ENCODE results near the gene APRT. TPM values are rescaled to one million over a fixed set of nuclear protein-coding genes. Genes with fewer than 3 reads are reported as not detected.

Gene APRT
- total RNA-seq, 2 donors from 2014 or later, result 142 to 192 TPM

DNA sequence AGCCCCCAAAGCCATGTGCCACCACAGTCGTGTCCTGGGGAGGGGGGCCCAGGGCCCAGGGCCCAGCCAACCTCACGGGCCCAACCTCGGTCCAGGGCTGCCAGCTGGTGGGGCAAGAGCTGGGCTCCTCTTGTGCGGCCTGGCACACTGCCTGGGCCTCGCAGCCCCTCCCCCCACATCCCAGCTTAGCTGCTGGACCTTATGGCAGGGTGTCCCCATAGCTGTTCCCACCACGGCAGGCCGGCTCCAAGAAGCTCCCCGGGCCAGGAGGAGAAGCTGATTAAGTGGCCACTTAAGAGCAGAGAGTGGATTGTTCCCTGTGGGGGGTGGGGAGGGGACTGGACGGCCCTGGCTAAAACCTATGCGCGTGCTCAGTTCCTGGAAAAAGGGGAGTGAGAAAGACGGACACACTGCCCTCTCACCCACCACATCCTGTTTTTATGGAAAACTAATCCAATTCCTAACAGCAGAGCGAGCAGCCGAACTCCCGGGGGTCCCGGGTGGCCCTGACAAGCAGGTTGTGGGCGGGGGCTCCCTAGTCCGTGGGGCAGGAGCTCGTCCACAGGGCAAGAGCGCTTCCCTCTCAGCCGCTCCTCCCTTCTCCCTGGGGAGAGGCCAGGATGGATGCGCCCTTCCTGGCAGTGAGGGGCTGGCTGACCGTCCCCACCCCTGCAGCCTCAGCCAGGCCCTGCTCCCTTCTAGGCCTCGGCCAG lies 43.5 kb downstream of the APRT start:
- Mint-ChIP-seq H3K4me3 (no peak overlapping the region), H3K36me3 (no peaks in the 10 kb centered on the region), H3K4me1 (ENCODE audit: low read depth in 2 of 2) (peaks cover 14 to 27% of the 10 kb centered on the region in 2 donors), H3K27me3 (no peaks in the 10 kb centered on the region), H3K27ac (no peak overlapping the region), H3K9me3 (no peaks in the 10 kb centered on the region)
- ATAC-seq (no peak), DNase-seq (ENCODE audit: low spot score) (no peak)

DNA sequence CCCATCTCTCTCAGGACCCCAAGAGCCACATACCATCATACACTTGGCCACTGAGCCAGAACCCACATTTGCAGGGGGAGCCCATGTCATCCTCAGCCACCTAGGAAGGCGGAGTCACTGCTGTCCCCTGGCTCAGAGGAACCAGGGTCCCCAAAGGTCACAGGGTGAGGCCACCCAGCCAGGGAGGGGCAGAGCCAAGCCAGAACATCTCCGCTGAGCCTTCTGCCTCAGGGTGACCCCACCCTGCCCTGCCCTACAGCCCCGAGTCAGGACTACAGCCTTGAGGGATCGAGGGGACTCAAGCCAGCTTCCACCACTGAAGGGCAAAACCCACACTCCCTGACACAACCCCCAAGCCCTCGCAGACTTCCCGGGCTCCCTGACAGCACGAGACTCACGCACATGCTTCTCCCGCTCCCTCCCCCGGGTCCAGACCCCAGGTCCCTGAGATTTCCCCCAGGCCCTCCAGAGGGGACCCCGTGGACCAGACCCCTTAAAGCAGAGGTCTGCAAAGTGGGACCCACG lies 44.1 kb downstream of the APRT start:
- no peak for DNase-seq (ENCODE audit: low spot score)
- no peaks in the 10 kb centered on the region for H3K9me3 Mint-ChIP-seq
- no peak overlapping the region for H3K4me3 Mint-ChIP-seq
- H3K36me3 Mint-ChIP-seq, result no peaks in the 10 kb centered on the region
- ATAC-seq, result no peak
- peak overlapping the region in 1 of 2 donors; percentile 41 for H3K27ac Mint-ChIP-seq
- no peaks in the 10 kb centered on the region for H3K27me3 Mint-ChIP-seq
- peaks cover 15 to 28% of the 10 kb centered on the region in 2 donors for H3K4me1 Mint-ChIP-seq (ENCODE audit: low read depth in 2 of 2)

DNA sequence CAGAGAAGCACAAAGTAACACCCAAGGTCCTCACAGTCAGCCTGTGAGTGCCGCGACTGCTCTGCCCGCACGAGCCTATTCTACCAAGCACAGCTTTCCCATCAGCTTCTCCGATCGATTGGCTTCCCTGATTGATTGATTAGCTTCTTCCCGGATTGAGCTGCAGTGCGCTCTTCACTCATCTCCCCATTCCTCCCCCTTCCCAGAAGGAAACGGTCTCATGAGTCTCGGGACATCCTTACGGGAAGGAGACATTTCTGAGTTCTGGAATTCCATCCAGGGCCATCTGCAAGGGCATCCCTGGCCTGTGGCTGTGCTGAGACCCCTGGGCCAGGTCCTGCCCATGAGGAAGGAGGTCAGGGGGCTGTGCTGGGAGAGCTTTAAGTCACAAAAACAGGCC lies 44.8 kb downstream of the APRT start:
- Mint-ChIP-seq H3K27me3 (no peaks in the 10 kb centered on the region), H3K36me3 (no peaks in the 10 kb centered on the region), H3K27ac (peak overlapping the region in 1 of 2 donors; percentile 41), H3K9me3 (no peaks in the 10 kb centered on the region), H3K4me1 (ENCODE audit: low read depth in 2 of 2) (peaks cover 15 to 28% of the 10 kb centered on the region in 2 donors), H3K4me3 (no peak overlapping the region)
- no peak for ATAC-seq
- no peak for DNase-seq (ENCODE audit: low spot score)

DNA sequence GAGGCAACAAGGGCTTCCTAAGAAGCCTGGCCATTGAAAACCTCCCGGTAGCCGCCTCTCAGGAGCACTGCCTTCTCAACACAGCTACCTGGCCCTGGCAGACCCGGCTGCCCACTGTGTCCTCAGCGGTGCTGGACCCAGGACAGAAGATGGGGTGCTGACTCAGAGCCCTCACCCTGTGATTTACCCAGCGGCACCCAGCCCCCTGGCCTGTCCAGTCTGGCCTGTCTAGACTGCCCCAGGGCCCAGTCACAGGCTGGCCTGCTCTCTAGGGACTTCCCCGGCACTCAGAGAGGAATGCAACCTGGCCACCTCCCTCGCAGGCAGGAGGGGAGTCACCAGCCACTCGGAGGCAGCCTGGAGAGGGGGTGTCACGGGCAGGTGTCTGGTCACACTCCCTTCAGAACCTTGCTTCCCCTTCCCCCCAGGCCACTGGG lies 46.8 kb downstream of the APRT start:
- no peak for ATAC-seq
- Mint-ChIP-seq H3K4me3 (no peak overlapping the region), H3K4me1 (ENCODE audit: low read depth in 2 of 2) (peaks cover 15 to 24% of the 10 kb centered on the region in 2 donors), H3K36me3 (no peaks in the 10 kb centered on the region), H3K27ac (no peak overlapping the region), H3K27me3 (no peaks in the 10 kb centered on the region), H3K9me3 (no peaks in the 10 kb centered on the region)
- no peak for DNase-seq (ENCODE audit: low spot score)

DNA sequence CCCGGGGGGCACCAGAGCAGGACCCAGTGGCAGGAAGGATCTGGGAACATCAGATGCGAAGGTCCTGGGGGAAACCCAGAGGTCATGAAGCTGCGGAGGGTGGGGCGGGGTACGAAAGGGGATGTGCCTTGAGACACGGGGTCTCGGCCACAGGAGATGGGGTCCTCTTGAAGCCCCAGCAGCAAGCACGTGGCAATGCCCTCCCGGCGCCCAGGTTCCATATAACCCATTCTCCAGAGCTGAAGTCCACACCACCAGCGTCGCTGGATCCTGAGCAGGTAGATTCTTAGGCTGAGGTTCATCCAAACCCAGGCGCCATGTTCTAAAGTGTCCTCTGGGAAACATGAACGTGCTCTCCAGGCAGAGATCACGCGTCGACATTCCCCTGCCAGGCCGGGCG lies 47.6 kb downstream of the APRT start:
- H3K4me3 Mint-ChIP-seq, result no peak overlapping the region
- ATAC-seq, result no peak
- H3K9me3 Mint-ChIP-seq, result no peaks in the 10 kb centered on the region
- no peaks in the 10 kb centered on the region for H3K27me3 Mint-ChIP-seq
- no peaks in the 10 kb centered on the region for H3K36me3 Mint-ChIP-seq
- H3K27ac Mint-ChIP-seq, result no peak overlapping the region
- DNase-seq (ENCODE audit: low spot score), result no peak
- H3K4me1 Mint-ChIP-seq (ENCODE audit: low read depth in 2 of 2), result peaks cover 15 to 19% of the 10 kb centered on the region in 2 donors

DNA sequence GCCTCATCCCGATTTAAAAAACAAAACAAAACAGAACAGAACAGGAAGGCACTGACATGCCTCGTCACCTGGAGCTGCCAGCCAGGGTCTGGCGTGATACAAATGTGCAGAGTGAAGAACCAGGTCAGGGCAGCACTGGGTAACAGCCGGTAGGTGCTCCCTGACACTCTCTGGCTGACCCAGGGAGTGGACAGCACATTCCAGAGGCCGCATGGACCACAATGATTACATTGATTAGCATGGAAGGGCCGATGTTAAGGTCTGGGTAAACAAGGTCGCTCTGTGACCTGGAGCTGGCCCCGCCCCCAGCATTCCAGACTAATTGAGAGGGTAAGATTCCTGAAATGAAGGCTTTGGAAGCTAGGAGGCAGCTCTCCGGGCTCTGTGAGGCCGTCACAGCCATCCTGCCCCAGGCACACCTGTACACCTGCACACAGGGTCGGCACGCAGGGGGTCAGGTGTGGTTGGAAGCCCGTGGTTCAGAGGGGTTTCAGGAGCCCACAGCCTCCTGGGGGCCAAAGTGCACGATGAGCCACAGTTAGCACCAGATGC lies 48.1 kb downstream of the APRT start:
- no peaks in the 10 kb centered on the region for H3K36me3 Mint-ChIP-seq
- peaks cover 19 to 21% of the 10 kb centered on the region in 2 donors for H3K4me1 Mint-ChIP-seq (ENCODE audit: low read depth in 2 of 2)
- no peak for DNase-seq (ENCODE audit: low spot score)
- peak overlapping the region in 1 of 2 donors; percentile 13 for H3K27ac Mint-ChIP-seq
- no peaks in the 10 kb centered on the region for H3K9me3 Mint-ChIP-seq
- H3K27me3 Mint-ChIP-seq, result no peaks in the 10 kb centered on the region
- no peak overlapping the region for H3K4me3 Mint-ChIP-seq
- ATAC-seq, result no peak

DNA sequence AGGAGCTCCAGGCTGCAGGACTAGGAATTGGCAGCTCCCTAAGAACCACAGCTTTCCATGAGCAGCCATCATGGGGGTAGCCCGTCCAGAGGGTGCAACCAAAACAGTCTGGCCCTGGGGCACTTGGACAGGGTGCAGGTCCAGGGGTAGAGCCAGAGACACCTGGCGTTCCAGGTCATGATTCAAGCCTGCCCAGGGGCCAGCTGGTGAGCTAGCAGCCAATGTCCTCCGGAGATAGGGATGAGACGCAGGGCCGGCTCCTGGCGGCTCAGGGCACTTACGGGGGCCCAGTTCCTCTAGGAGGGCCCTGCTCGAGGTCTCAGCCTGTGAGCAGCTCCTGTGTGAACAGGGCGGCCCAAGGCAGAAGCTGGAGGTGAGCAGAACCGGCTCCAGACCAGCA lies 48.8 kb downstream of the APRT start:
- Mint-ChIP-seq H3K9me3 (no peaks in the 10 kb centered on the region), H3K27me3 (no peaks in the 10 kb centered on the region), H3K4me3 (no peak overlapping the region), H3K27ac (no peak overlapping the region), H3K36me3 (no peaks in the 10 kb centered on the region), H3K4me1 (ENCODE audit: low read depth in 2 of 2) (peaks cover 21 to 26% of the 10 kb centered on the region in 2 donors)
- no peak for DNase-seq (ENCODE audit: low spot score)
- ATAC-seq, result no peak

DNA sequence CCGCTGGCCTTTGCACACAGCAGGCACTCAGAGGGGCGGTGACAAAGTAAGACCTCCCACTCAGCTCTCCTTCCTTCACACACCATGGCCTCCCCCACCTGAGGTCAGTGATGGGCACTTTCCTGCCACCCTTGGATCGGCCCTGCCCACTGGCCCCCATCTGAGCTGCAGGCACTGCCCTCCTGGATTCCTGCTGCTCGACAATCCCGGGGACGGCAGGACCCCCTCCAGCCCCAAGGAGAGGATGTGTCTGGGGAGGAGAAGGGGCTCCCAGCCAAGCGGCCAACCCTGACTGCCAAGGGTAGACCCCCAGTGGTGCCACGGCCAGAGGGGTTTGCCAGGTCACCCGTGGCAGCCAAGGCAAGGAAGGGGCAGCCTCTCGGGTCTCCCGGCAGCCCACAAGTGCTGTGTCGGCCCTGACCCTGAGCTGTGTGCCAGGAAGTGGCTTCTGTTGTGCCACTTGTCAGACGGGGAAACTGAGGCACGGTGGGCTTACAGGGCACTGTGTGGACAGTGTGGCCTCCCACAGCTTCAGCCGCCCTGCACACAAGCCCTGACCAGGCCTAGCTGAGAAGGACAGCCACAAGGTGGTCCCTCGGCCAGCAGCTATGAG lies 49.4 kb downstream of the APRT start:
- H3K4me3 Mint-ChIP-seq, result no peak overlapping the region
- H3K4me1 Mint-ChIP-seq (ENCODE audit: low read depth in 2 of 2), result peaks cover 20 to 24% of the 10 kb centered on the region in 2 donors

DNA sequence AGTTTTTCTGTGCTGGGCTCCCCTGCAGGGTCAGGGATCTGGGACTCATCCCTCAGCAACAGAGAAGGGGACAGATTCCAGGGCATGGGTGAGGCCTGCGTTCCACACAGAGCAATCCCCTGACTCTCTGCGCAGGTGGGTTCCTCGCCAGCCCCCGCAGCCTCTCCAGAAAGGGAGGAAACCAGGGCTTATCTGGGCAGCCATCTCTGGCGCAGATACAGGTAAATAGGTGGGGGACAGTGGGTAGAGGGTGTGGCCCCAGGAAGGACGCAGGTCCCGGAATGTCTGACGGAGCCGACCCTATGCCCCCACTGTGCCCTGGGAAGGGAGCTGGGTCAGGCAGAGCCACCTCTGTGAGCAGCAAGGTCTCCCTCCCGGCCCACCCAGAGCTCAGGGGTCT lies 49.9 kb downstream of the APRT start:
- no peak overlapping the region for H3K4me3 Mint-ChIP-seq
- no peaks in the 10 kb centered on the region for H3K36me3 Mint-ChIP-seq
- H3K27me3 Mint-ChIP-seq, result no peaks in the 10 kb centered on the region
- peaks cover 15 to 20% of the 10 kb centered on the region in 2 donors for H3K4me1 Mint-ChIP-seq (ENCODE audit: low read depth in 2 of 2)
- no peak overlapping the region for H3K27ac Mint-ChIP-seq
- no peak for DNase-seq (ENCODE audit: low spot score)
- H3K9me3 Mint-ChIP-seq, result no peaks in the 10 kb centered on the region
- no peak for ATAC-seq

More for the DNA sequence above, 49.4 kb downstream of the APRT start:
- ATAC-seq, result no peak
- no peaks in the 10 kb centered on the region for H3K36me3 Mint-ChIP-seq
- DNase-seq (ENCODE audit: low spot score), result no peak
- no peaks in the 10 kb centered on the region for H3K9me3 Mint-ChIP-seq
- no peaks in the 10 kb centered on the region for H3K27me3 Mint-ChIP-seq
- no peak overlapping the region for H3K27ac Mint-ChIP-seq

DNA sequence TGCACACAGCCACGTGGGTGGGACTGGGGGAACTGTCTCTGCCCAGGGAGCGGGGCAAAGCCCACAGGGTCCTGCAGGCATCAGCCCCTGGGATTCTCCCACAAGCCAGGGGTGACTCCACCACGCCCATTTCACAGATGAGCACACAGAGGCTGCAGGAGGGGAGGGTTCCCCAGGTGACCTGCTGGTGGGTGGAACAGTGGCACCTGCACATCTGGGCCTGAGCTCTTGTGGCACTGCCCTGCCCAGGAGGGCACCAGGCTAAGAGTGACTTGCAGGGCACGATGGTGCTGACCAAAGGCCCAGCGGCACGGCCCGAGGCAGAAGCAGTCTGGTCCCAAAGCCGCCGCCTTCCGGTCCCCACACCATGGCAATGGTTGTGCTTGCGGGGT lies 50.6 kb downstream of the APRT start:
- DNase-seq (ENCODE audit: low spot score) (no peak), ATAC-seq (no peak)
- Mint-ChIP-seq H3K36me3 (no peaks in the 10 kb centered on the region), H3K27me3 (no peaks in the 10 kb centered on the region), H3K27ac (no peak overlapping the region), H3K4me1 (ENCODE audit: low read depth in 2 of 2) (peaks cover 13 to 19% of the 10 kb centered on the region in 2 donors), H3K4me3 (no peak overlapping the region), H3K9me3 (no peaks in the 10 kb centered on the region)

DNA sequence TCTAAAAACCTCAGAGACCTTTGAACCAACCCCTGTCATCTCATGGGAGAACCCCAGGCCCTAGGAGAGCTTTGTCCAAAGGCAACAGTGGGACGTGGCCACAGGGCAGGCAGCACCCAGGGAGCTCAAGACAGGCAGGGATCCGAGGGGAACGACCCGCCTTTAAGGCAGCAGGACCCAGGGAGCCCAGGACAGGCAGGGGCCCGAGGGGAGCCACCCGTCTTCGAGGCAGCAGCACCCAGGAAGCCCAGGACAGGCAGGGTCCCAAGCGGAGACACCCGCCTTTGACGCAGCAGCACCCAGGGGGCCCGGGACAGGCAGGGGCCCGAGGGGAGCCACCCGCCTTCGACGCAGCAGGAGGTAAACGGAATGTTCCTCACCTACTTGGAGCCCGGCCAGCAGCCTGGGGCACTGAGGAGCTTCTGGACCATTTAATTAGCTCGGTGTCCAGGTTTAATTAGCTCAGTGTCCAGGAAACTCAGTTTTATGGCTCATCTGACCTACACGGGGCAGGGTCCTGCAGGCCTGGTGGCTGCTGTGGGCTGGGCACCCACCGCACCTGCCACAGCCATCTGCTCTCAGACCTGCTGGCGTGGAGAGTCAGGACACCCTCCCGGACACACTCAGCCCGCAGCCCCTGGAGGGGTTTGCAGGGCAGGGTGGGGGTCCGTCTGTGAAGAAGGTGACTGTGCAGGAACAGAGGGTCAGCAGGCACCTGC lies 51.1 kb downstream of the APRT start:
- DNase-seq (ENCODE audit: low spot score) (no peak), ATAC-seq (no peak)
- H3K36me3 Mint-ChIP-seq, result no peaks in the 10 kb centered on the region
- no peak overlapping the region for H3K4me3 Mint-ChIP-seq
- H3K4me1 Mint-ChIP-seq (ENCODE audit: low read depth in 2 of 2), result peaks cover 10 to 15% of the 10 kb centered on the region in 2 donors
- H3K27ac Mint-ChIP-seq, result no peak overlapping the region
- no peaks in the 10 kb centered on the region for H3K9me3 Mint-ChIP-seq
- no peaks in the 10 kb centered on the region for H3K27me3 Mint-ChIP-seq

DNA sequence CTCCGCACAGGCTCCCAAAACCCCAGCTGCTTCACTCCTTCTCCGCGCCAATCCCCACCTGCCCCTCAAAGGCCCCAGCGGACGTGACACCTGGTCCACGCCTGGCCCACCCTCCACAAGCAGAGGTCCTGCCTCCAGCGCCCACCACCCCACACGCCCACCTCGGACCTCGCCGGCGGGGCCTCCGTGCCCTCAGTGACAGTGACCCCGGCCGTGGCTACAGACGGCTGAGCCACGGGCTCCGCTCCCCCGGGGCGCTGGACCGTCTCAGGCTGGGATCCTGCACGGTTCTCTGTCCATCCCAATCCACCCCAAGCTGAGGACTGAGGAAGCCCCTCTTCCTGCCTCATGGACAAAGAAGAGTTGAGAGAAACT lies 51.8 kb downstream of the APRT start:
- H3K4me3 Mint-ChIP-seq, result no peak overlapping the region
- H3K27me3 Mint-ChIP-seq, result no peaks in the 10 kb centered on the region
- DNase-seq (ENCODE audit: low spot score) (no peak), ATAC-seq (no peak)
- H3K9me3 Mint-ChIP-seq, result no peaks in the 10 kb centered on the region
- no peaks in the 10 kb centered on the region for H3K36me3 Mint-ChIP-seq
- peaks cover 10 to 15% of the 10 kb centered on the region in 2 donors for H3K4me1 Mint-ChIP-seq (ENCODE audit: low read depth in 2 of 2)
- H3K27ac Mint-ChIP-seq, result no peak overlapping the region

All from natural killer cell treated with Interleukin-12 subunit alpha and Interleukin-12 subunit beta and Interleukin-15 and Interleukin-18, amount 100 ng/mL, for 72 hours (primary cell).